Activated CD8-positive, alpha-beta memory T cell treated with anti-CD3 and anti-CD28 coated beads, Interleukin-2, amount 10 ng/mL, durations not matched to agents 7 days and 5 days (primary cell): ENCODE results near the gene PRG2. TPM values are rescaled to one million over a fixed set of nuclear protein-coding genes. Genes with fewer than 3 reads are reported as not detected.

Experiments used
- ATAC-seq: fragments of 150-1000 bp; cut with Tn5 transposase; one replicate; pipeline ENCODE4 v1.10.0; 2021; ENCODE audit warnings: moderate library complexity
- CTCF ChIA-PET: fragments of 350-600 bp; sonication (Branson Sonifier 250); formaldehyde crosslinking; loops from one replicate; lab custom pipeline; 2021; ENCODE audit warnings: antibody characterized with exemption; lab: Charles Lee
- DNase-seq: peaks from one replicate; pipeline ENCODE4 v3.0.0-alpha.2; 2020
- H3K27ac Mint-ChIP-seq: one replicate; pipeline ENCODE4 v1.8.0; 2021; ENCODE audit warnings: mild to moderate bottlenecking, mixed read lengths
- H3K27me3 Mint-ChIP-seq: one replicate; pipeline ENCODE4 v1.8.0; 2021; ENCODE audit warnings: mixed read lengths
- H3K36me3 Mint-ChIP-seq: one replicate; pipeline ENCODE4 v1.8.0; 2021; ENCODE audit warnings: mild to moderate bottlenecking, mixed read lengths
- H3K4me1 Mint-ChIP-seq: one replicate; pipeline ENCODE4 v1.8.0; 2021; ENCODE audit warnings: mixed read lengths
- H3K4me3 Mint-ChIP-seq: one replicate; pipeline ENCODE4 v1.8.0; 2021; ENCODE audit warnings: mild to moderate bottlenecking, moderate library complexity, mixed read lengths
- H3K9me3 Mint-ChIP-seq: one replicate; pipeline ENCODE4 v1.8.0; 2022; ENCODE audit warnings: low read depth, mixed read lengths
- total RNA-seq, 2 experiments: library from RNA; stranded (reverse); gene quantifications; one replicate each; pipeline ENCODE4 v1.2.3, GENCODE V29; 2021

The PRG2 gene, protein sequence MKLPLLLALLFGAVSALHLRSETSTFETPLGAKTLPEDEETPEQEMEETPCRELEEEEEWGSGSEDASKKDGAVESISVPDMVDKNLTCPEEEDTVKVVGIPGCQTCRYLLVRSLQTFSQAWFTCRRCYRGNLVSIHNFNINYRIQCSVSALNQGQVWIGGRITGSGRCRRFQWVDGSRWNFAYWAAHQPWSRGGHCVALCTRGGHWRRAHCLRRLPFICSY
- under 1 TPM; 0.59 to 0.79 TPM for total RNA-seq

DNA sequence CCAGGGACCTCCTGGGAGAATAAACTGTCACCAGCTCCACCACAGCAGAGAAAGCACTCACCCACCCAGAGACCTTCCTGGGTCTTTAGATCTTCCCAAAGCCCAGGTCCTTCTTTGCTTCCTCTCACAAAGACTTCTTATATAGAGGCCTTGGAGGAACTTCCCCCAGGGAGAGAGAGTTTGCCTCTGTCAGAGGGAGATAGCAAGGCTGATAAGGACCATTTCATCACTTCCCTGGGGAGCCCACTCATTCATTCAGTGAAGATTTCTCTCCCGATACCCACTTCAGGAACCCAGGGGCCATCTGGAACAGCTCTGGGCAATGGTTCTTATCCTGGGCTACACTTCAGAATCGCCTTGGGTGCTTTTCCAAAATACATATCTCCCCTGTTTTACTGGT lies at the start of gene PRG2:
PRG2 (minus strand) TSS at position 116 of the 400 bp plus-strand sequence. CDS start 706 bp downstream, outside the sequence.
- no peak for DNase-seq
- Mint-ChIP-seq H3K9me3 (no peaks in the 10 kb centered on the region), H3K27me3 (no peaks in the 10 kb centered on the region), H3K4me3 (no peak within 1 kb of the TSS), H3K4me1 (no peaks in the 10 kb centered on the region), H3K36me3 (no peaks in the 10 kb centered on the region), H3K27ac (no peak within 1 kb of the TSS)
- ATAC-seq: no peak
- CTCF ChIA-PET: no interaction called here

- ATAC-seq (no peak), DNase-seq (no peak)
- H3K27ac Mint-ChIP-seq: no peak overlapping the region
- no peaks in the 10 kb centered on the region for H3K36me3 Mint-ChIP-seq
- CTCF ChIA-PET: interaction anchor here (1.2 to 1.8 kb wide), 3 partner anchors 18 to 54 kb away, joined by 4 read pairs; partner anchors contain the start of gene RTN4RL2
- no peaks in the 10 kb centered on the region for H3K4me1 Mint-ChIP-seq
- H3K27me3 Mint-ChIP-seq: peaks cover 7% of the 10 kb centered on the region
- H3K9me3 Mint-ChIP-seq: no peaks in the 10 kb centered on the region
- H3K4me3 Mint-ChIP-seq: no peak overlapping the region
These were observed 49.3 kb upstream of the PRG2 start for GRCh38 chr11:57439786-57440185.

DNA sequence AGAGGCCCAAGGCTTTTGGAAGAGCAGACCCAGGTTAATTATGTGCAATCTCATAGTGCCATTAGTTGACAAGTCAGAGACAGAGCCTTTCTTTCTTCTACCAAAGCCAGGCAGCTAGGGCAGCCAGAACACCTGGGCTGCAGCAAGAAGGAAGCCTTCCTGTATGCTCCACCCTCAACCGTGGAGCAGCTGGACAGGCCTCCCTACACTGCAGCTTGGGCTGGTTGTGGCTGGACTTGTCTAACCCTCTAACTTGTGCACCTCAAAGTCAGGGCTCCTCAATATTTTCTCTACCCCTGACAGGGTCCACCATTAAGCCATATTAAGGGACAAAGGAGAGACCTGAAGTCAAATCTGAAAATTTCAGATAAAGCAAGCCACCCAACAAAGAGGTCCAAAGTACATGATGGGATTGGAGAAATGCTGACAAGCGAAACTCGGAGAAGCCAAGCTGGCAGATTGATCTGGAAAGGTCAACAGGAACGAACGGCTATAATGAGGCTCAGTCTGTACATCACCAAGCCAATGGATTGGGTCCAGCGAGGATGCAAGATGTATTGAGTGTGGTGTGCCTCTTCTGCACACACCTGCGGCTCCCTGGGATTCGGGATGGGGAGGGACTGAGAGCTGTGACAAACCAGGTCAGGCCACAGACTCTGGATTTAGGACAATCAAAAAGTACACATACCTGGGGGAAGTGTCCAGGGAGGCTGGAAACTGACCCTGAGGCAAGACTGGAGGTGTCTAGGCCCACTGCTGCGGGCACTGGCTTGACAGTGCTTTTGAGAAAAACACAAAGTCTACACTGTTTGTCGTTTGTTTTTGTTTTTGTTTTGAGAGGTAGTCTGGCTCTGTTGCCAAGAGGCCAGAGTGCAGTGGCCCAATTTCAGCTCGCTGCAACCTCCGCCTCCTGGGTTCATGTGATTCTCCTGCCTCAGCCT lies 48.2 kb upstream of the PRG2 start:
- no peak for ATAC-seq
- DNase-seq: no peak
- Mint-ChIP-seq H3K9me3 (no peaks in the 10 kb centered on the region), H3K4me1 (no peaks in the 10 kb centered on the region), H3K27me3 (peaks cover 4% of the 10 kb centered on the region), H3K4me3 (no peak overlapping the region), H3K36me3 (no peaks in the 10 kb centered on the region), H3K27ac (no peak overlapping the region)
- CTCF ChIA-PET: interaction anchor here (0.6 to 1.8 kb wide), 3 partner anchors 20 to 34 kb away, joined by 3 to 4 read pairs (median 4); partner anchors contain the start of gene RTN4RL2

DNA sequence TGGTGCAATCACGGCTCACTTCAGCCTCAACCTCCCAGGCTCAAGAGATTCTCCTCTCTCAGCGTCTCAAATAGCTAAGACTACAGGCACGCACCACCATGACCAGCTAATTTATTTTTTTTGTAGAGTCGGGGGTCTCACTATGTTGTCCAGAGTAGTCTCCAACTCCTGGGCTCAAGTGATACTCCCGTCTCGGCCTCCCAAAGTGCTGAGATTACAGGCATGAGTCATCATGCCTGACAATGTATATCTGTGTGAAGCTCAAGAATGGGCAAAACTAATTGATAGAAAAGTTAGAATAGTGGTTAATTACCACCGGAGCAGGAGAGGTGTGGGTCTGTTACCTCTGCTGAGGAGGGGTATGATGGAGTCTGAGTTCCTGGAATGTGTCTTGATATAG lies 45.6 kb upstream of the PRG2 start:
- no peaks in the 10 kb centered on the region for H3K36me3 Mint-ChIP-seq

DNA sequence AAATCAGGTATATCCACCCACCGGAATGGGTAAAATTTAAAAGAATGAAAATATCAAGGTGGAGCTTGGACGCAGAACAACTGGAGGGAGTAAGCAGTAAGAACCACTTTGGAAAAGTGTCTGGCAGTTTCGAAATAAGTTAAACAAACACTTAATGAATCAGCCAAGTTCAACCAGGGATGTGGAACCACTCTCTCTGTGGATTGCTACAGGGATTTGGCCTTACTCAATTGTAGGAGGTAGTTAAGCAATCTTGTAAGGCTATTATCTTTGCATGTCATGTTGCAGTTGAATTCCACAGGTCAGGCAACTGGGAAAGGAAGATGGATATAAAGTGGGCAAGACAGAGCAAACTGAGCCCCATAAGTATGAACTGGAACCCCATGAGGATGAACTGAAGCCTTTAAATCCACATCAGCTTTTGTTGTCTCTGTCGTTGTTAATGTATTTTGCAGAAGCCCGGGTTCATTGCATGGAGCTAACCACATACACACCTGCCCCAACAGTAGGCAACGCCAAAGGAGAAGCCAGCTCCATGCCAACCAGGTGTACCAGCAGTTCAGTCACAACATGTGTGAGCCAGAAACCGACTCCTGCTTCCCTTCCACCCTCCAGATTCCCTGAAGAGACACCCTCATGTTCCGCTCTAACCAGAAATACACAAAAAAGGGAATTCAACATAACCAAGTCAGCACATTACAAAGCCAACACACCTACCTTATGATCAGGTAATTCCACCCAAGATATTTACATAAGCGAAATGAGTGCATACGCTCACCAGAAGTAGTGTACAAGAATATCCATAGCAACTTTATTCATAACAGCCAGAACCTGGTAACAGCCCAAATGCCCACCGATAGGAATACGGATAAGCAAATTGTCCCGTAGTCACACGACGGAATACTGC lies 44.4 kb upstream of the PRG2 start:
- no peak overlapping the region for H3K27ac Mint-ChIP-seq
- no peaks in the 10 kb centered on the region for H3K9me3 Mint-ChIP-seq
- CTCF ChIA-PET: no interaction called here
- no peak for ATAC-seq
- peaks cover 4% of the 10 kb centered on the region for H3K27me3 Mint-ChIP-seq
- H3K36me3 Mint-ChIP-seq: no peaks in the 10 kb centered on the region
- peaks cover 15% of the 10 kb centered on the region for H3K4me1 Mint-ChIP-seq
- DNase-seq: no peak
- no peak overlapping the region for H3K4me3 Mint-ChIP-seq

More for the DNA sequence above, 45.6 kb upstream of the PRG2 start:
- Mint-ChIP-seq H3K27ac (no peak overlapping the region), H3K27me3 (peaks cover 4% of the 10 kb centered on the region), H3K4me3 (no peak overlapping the region), H3K9me3 (no peaks in the 10 kb centered on the region), H3K4me1 (peaks cover 15% of the 10 kb centered on the region)
- DNase-seq: no peak
- ATAC-seq: no peak
- CTCF ChIA-PET: interaction anchor here (1.1 to 2.3 kb wide), 2 partner anchors 22 to 45 kb away, joined by 3 to 14 read pairs; no protein-coding TSS in a partner anchor

- ATAC-seq: peak; percentile 70
- DNase-seq: peak; percentile 62
These were observed 42.3 kb upstream of the PRG2 start for GRCh38 chr11:57432714-57433163.

DNA sequence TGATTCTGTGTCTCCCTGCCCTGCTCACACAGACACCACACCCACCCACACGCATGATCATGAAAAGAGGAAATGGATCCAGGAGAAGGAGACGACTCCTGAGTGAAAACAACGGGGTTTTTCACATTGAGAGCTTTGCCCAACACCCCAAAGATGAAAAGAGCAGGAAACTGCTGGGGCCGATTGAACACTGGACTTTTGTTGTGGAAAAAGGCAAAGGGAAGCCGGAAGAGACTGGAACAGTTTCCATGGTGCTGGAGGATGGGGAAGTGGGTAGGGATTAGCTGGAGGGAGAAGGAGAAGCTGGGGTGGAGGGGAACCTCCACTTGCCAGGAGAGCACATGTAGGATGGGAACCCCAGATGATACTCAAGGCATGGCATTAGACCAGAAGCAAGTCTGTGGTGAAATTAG lies 41.7 kb upstream of the PRG2 start:
- H3K4me3 Mint-ChIP-seq: no peak overlapping the region
- CTCF ChIA-PET: interaction anchor here (1.4 to 2.2 kb wide), 4 partner anchors 26 to 208 kb away, joined by 3 to 12 read pairs (median 4); no protein-coding TSS in a partner anchor
- H3K27ac Mint-ChIP-seq: no peak overlapping the region
- no peaks in the 10 kb centered on the region for H3K36me3 Mint-ChIP-seq
- ATAC-seq (peak; percentile 15), DNase-seq (no peak)
- peaks cover 12% of the 10 kb centered on the region for H3K27me3 Mint-ChIP-seq
- no peaks in the 10 kb centered on the region for H3K9me3 Mint-ChIP-seq
- peaks cover 20% of the 10 kb centered on the region for H3K4me1 Mint-ChIP-seq

More at GRCh38 chr11:57432714-57433163, 42.3 kb upstream of the PRG2 start:
- Mint-ChIP-seq H3K36me3 (no peaks in the 10 kb centered on the region), H3K27ac (no peak overlapping the region), H3K4me3 (no peak overlapping the region), H3K4me1 (peaks cover 15% of the 10 kb centered on the region), H3K9me3 (no peaks in the 10 kb centered on the region), H3K27me3 (peaks cover 12% of the 10 kb centered on the region)
- CTCF ChIA-PET: interaction anchor here (1.4 to 2.2 kb wide), 3 partner anchors 25 to 207 kb away, joined by 4 to 12 read pairs (median 4); no protein-coding TSS in a partner anchor

DNA sequence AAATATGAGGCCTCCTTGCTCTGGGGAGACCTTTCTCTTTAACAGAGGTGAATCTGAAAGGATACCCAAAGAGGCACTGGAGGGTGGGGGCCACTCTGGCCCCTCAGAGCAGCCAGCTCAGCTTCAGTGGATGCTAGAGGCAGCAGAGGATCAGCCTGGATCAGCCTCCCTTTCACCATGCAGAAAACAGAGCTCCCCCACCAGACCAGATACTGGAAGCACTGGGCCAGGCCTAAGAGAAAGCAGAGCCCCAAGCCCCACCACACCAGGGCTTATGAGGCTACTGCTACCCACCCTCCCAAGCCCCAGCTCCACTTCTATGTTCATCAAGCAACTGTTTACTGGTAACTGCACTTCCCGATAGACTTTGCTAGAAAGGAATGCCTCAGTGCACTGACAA lies 40.5 kb upstream of the PRG2 start:
- CTCF ChIA-PET: interaction anchor here (0.9 to 2.0 kb wide), 5 partner anchors 10 to 85 kb away, joined by 3 to 8 read pairs (median 3); no protein-coding TSS in a partner anchor
- no peak for DNase-seq
- peaks cover 12% of the 10 kb centered on the region for H3K27me3 Mint-ChIP-seq
- no peak for ATAC-seq
- H3K36me3 Mint-ChIP-seq: peaks cover 5% of the 10 kb centered on the region
- no peak overlapping the region for H3K4me3 Mint-ChIP-seq
- H3K9me3 Mint-ChIP-seq: no peaks in the 10 kb centered on the region
- H3K27ac Mint-ChIP-seq: no peak overlapping the region
- H3K4me1 Mint-ChIP-seq: peaks cover 26% of the 10 kb centered on the region

DNA sequence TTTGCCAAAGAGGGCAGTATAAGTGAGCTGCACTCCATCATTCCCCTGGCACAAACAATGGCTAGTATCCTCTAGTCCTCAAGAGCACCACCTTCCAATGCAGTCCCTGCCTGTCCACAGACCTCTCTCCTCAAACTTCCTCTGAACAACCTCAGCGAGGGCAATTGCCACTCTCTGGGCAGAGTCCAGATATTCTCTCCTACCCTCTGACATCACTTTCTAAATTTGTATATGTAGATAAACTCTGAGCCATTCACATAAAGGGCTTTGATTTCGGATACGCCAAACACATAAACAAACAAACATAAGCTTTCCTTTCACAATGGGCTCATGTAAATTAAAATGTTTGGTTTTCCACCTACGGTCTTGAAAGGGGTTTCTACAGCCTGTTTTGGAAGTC lies 39.5 kb upstream of the PRG2 start:
- H3K9me3 Mint-ChIP-seq: no peaks in the 10 kb centered on the region
- H3K27ac Mint-ChIP-seq: no peak overlapping the region
- H3K4me1 Mint-ChIP-seq: peaks cover 36% of the 10 kb centered on the region
- CTCF ChIA-PET: interaction anchor here (0.7 to 2.0 kb wide), 5 partner anchors 11 to 63 kb away, joined by 3 to 8 read pairs (median 3); no protein-coding TSS in a partner anchor
- no peak for ATAC-seq
- DNase-seq: no peak
- no peak overlapping the region for H3K4me3 Mint-ChIP-seq
- H3K27me3 Mint-ChIP-seq: peaks cover 9% of the 10 kb centered on the region
- peaks cover 13% of the 10 kb centered on the region for H3K36me3 Mint-ChIP-seq

GRCh38 chr11:57428643-57429042 lies 38.2 kb upstream of the PRG2 start:
- Mint-ChIP-seq H3K4me3 (no peak overlapping the region), H3K9me3 (no peaks in the 10 kb centered on the region), H3K36me3 (peaks cover 24% of the 10 kb centered on the region), H3K27me3 (peaks cover 8% of the 10 kb centered on the region), H3K27ac (no peak overlapping the region), H3K4me1 (peaks cover 49% of the 10 kb centered on the region)
- no peak for ATAC-seq
- no peak for DNase-seq
- CTCF ChIA-PET: interaction anchor here (0.9 to 1.4 kb wide), 3 partner anchors 64 to 99 kb away, joined by 3 to 4 read pairs (median 3); no protein-coding TSS in a partner anchor

- ATAC-seq: no peak
- H3K36me3 Mint-ChIP-seq: peaks cover 33% of the 10 kb centered on the region
- peaks cover 53% of the 10 kb centered on the region for H3K4me1 Mint-ChIP-seq
These were observed 37.3 kb upstream of the PRG2 start for GRCh38 chr11:57427727-57428082.

More at GRCh38 chr11:57427727-57428082, 37.3 kb upstream of the PRG2 start:
- CTCF ChIA-PET: interaction anchor here (0.9 to 2.5 kb wide), 7 partner anchors 13 to 140 kb away, joined by 3 to 20 read pairs (median 4); partner anchors contain the start of gene UBE2L6
- H3K27me3 Mint-ChIP-seq: peaks cover 8% of the 10 kb centered on the region
- H3K9me3 Mint-ChIP-seq: no peaks in the 10 kb centered on the region
- DNase-seq: no peak
- peak overlapping the region; percentile 85 for H3K4me3 Mint-ChIP-seq
- H3K27ac Mint-ChIP-seq: peak overlapping the region; percentile 85
